Astrocyte of the cerebellum (primary cell): ENCODE data around the gene ASPRV1.

Experiments
- DNase-seq: peaks from one replicate; pipeline ENCODE4 v3.0.0-alpha.2; 2011; ENCODE audit warnings: low read depth
- H3K4me3 ChIP-seq: 2 replicates; pipeline ENCODE4 v1.5.1; 2011; ENCODE audit warnings: mild to moderate bottlenecking, low read depth, low read length, moderate library complexity
- in situ Hi-C: cut with HindIII; loops from 2 replicates; pipeline ENCODE4 v1.10.0; 2017; ENCODE audit warnings: low sequenced_read_pairs
- TF ChIP-seq, protein P1 (sequence below): IDR thresholded peaks from 2 replicates; pipeline ENCODE4 v1.5.1; 2012; ENCODE audit warnings: low read length, low read depth, moderate library complexity, mild to moderate bottlenecking; ENCODE audit errors: missing control alignments

Gene ASPRV1

GRCh38 chr2:69948963-69949645 lies 12.3 kb downstream of the ASPRV1 start:
- no peak for DNase-seq
- H3K4me3 ChIP-seq = no peak overlapping the region
- in situ Hi-C loops = loop anchor here (5.0 kb wide), 1 partner anchor 58 kb away; no protein-coding TSS in a partner anchor
- TF ChIP-seq, protein P1, sequence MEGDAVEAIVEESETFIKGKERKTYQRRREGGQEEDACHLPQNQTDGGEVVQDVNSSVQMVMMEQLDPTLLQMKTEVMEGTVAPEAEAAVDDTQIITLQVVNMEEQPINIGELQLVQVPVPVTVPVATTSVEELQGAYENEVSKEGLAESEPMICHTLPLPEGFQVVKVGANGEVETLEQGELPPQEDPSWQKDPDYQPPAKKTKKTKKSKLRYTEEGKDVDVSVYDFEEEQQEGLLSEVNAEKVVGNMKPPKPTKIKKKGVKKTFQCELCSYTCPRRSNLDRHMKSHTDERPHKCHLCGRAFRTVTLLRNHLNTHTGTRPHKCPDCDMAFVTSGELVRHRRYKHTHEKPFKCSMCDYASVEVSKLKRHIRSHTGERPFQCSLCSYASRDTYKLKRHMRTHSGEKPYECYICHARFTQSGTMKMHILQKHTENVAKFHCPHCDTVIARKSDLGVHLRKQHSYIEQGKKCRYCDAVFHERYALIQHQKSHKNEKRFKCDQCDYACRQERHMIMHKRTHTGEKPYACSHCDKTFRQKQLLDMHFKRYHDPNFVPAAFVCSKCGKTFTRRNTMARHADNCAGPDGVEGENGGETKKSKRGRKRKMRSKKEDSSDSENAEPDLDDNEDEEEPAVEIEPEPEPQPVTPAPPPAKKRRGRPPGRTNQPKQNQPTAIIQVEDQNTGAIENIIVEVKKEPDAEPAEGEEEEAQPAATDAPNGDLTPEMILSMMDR = no peak

- DNase-seq = no peak
- TF ChIP-seq, protein P1 = no peak
- in situ Hi-C loops = loop anchor here (5.0 kb wide), 1 partner anchor 59 kb away; no protein-coding TSS in a partner anchor
- H3K4me3 ChIP-seq = no peak overlapping the region
Measured at GRCh38 chr2:69948032-69948962, 13.1 kb downstream of the ASPRV1 start.

GRCh38 chr2:69947325-69947931 lies 14.0 kb downstream of the ASPRV1 start:
- in situ Hi-C loops = loop anchor here (5.0 kb wide), 1 partner anchor 60 kb away; no protein-coding TSS in a partner anchor
- no peak for DNase-seq
- H3K4me3 ChIP-seq = no peak overlapping the region
- TF ChIP-seq, protein P1 = no peak

GRCh38 chr2:69946351-69947324 lies 14.8 kb downstream of the ASPRV1 start:
- TF ChIP-seq, protein P1 = no peak
- H3K4me3 ChIP-seq = no peak overlapping the region
- DNase-seq = peak; percentile 31
- in situ Hi-C loops = loop anchor here (5.0 kb wide), 1 partner anchor 61 kb away; no protein-coding TSS in a partner anchor

DNA sequence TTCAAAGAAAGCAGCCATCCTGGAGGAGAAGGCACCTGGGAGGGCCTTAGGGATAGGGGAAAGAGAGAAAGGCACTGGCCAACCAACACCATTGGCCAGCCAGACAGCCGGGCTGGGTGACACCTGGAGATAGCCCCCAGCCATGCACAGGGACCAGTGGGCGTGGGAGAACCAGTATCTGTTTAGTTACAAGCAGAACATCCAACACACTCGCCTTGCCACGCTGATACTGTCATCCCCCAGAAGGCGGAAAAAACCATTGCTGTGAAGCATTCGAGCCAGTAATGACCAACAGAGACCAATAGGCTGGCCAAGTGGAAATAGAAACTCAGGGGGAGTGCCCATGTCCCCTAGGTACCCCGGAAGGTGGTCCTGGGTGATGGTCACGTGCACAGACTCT lies 15.5 kb downstream of the ASPRV1 start:
- DNase-seq = no peak
- TF ChIP-seq, protein P1 = no peak
- in situ Hi-C loops = loop anchor here (5.0 kb wide), 1 partner anchor 61 kb away; no protein-coding TSS in a partner anchor
- no peak overlapping the region for H3K4me3 ChIP-seq
